ENCODE data around the gene IGSF22.

Gene IGSF22

GRCh38 chr11:18700872-18701271 is 25.1 kb downstream of the IGSF22 start:
- TF ChIP-seq CTCF (IDR thresholded peaks at IDR 0.05; ENCODE audit: low read depth, low read length) (no peak), MAX (IDR thresholded peaks at IDR 0.05; ENCODE audit: low read depth, low read length) (no peak), MYC (IDR thresholded peaks at IDR 0.05; ENCODE audit: low read depth, low read length) (no peak), POLR2A (IDR thresholded peaks at IDR 0.05; ENCODE audit: extremely low read depth, insufficient read length) (no peak)
- H3K4me3 ChIP-seq (ENCODE audit: low read depth, low read length) = no peak overlapping the region
- DNase-seq (ENCODE audit: low read depth) = no peak

GRCh38 chr11:18700375-18700774 is 25.6 kb downstream of the IGSF22 start:
- no peak for TF ChIP-seq POLR2A (IDR thresholded peaks at IDR 0.05; ENCODE audit: extremely low read depth, insufficient read length)
- TF ChIP-seq MYC (IDR thresholded peaks at IDR 0.05; ENCODE audit: low read depth, low read length) = no peak
- no peak for TF ChIP-seq MAX (IDR thresholded peaks at IDR 0.05; ENCODE audit: low read depth, low read length)
- TF ChIP-seq CTCF (IDR thresholded peaks at IDR 0.05; ENCODE audit: low read depth, low read length) = no peak
- DNase-seq (ENCODE audit: low read depth) = no peak
- no peak overlapping the region for H3K4me3 ChIP-seq (ENCODE audit: low read depth, low read length)

- DNase-seq (ENCODE audit: low read depth) = no peak
- TF ChIP-seq POLR2A (IDR thresholded peaks at IDR 0.05; ENCODE audit: extremely low read depth, insufficient read length) (no peak), MYC (IDR thresholded peaks at IDR 0.05; ENCODE audit: low read depth, low read length) (no peak), MAX (IDR thresholded peaks at IDR 0.05; ENCODE audit: low read depth, low read length) (no peak), CTCF (IDR thresholded peaks at IDR 0.05; ENCODE audit: low read depth, low read length) (no peak)
- H3K4me3 ChIP-seq (ENCODE audit: low read depth, low read length) = no peak overlapping the region
These were observed 26.1 kb downstream of the IGSF22 start for GRCh38 chr11:18699848-18700261.

- TF ChIP-seq POLR2A (IDR thresholded peaks at IDR 0.05; ENCODE audit: extremely low read depth, insufficient read length) = no peak
- TF ChIP-seq MYC (IDR thresholded peaks at IDR 0.05; ENCODE audit: low read depth, low read length) = no peak
- TF ChIP-seq CTCF (IDR thresholded peaks at IDR 0.05; ENCODE audit: low read depth, low read length) = no peak
- TF ChIP-seq MAX (IDR thresholded peaks at IDR 0.05; ENCODE audit: low read depth, low read length) = no peak
- no peak overlapping the region for H3K4me3 ChIP-seq (ENCODE audit: low read depth, low read length)
- no peak for DNase-seq (ENCODE audit: low read depth)
These were observed 26.8 kb downstream of the IGSF22 start for GRCh38 chr11:18699269-18699596.

GRCh38 chr11:18698341-18699268 is 27.4 kb downstream of the IGSF22 start, which contains the start of gene TMEM86A:
Gene TMEM86A (plus strand): TSS chr11:18698779. CDS start chr11:18698887, 108 bp downstream.
- peak; percentile 74 for DNase-seq (ENCODE audit: low read depth)
- peak; percentile 55 for TF ChIP-seq MAX (IDR thresholded peaks at IDR 0.05; ENCODE audit: low read depth, low read length)
- no peak for TF ChIP-seq MYC (IDR thresholded peaks at IDR 0.05; ENCODE audit: low read depth, low read length)
- H3K4me3 ChIP-seq (ENCODE audit: low read depth, low read length) = peak within 1 kb of the TSS; percentile 48

- H3K4me3 ChIP-seq (ENCODE audit: low read depth, low read length) = no peak overlapping the region
- TF ChIP-seq CTCF (IDR thresholded peaks at IDR 0.05; ENCODE audit: low read depth, low read length) (no peak), MAX (IDR thresholded peaks at IDR 0.05; ENCODE audit: low read depth, low read length) (no peak), MYC (IDR thresholded peaks at IDR 0.05; ENCODE audit: low read depth, low read length) (no peak), POLR2A (IDR thresholded peaks at IDR 0.05; ENCODE audit: extremely low read depth, insufficient read length) (no peak)
- DNase-seq (ENCODE audit: low read depth) = no peak
These were observed 28.4 kb downstream of the IGSF22 start for GRCh38 chr11:18697576-18697975.
